ENCODE measurements around the gene KCNJ5.

Gene KCNJ5

GRCh38 chr11:128897826-128898225, 6.7 kb downstream of the KCNJ5 start:
- no peak for DNase-seq

DNA sequence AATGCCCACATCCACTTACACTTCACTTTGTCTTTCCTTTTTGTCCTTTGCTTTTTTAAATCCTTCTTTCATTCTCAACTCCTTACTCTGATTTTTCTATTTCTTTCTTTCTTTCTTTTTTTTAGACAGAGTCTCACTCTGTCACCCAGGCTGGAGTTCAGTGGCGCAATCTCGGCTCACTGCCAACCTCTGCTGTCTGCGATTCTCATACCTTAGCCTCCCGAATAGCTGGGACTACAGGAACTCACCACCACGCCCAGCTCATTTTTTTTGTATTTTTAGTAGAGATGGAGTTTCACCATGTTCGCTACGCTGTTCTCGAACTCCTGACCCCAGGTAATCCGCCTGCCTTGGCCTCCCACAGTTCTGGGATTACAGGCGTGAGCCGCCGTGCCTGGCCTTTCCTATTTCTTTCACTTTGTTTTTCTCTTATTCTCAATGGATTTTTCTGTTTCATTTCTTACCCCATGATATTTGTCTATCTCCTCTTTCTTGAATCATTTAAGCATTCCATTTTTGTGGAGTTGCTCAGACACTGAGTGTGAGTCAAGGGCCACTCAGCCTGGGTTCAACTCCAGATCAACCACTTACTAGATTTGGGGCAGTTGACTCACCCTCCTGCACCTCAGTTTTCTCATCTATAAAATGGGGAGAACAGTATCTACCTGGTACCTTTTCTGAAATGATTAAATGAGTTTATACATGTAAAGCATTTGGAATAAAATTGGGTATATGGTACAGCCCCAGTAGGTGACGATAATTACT, 7.6 kb downstream of the KCNJ5 start:
- no peak for DNase-seq

DNA sequence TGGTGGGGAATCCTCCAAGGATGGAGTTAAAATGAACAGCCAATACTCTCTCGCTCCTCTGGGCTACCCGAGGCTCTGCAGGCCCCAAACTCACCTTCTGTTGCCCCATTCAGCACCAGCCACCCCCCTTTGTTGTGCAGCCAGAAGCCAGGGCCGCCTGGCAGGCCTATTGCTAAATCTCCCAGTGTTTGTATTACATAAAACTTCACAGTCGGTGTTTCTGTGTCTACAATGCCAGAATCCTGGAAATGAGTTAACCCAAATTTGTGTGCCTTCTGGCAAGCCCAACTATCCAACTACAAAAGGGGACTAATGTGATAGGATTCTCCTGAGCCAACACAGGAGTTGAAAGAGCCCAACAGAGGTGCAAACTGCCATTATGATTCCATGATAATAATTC, 9.3 kb downstream of the KCNJ5 start:
- no peak for DNase-seq

GRCh38 chr11:128901653-128902514, 10.7 kb downstream of the KCNJ5 start:
- no peak for DNase-seq

DNA sequence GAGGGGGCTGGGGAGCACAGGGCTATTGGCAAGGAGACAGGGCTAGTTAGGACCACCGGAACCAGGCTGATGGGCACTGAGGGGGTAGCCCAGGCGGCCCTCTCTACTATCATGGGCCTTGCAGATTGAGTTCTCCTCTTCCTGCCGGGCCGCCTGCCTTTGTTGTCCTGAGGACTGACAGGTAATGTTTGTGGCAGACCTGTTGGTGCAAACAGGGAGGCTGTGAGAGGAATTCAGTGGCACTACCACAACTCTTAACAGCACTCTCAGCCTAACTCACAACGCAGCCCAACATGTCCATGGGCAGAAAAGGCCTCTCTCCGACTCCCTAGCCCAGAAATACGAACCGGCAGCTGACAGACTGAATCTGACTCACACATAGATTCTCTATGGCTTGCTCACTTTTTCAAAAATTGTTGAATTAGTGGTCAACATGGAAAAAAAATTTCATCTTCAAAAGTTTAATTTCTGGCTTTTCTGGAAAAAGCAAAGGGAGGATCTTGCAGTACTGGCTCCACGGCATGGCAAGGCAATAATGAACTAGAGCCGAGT, 11.4 kb downstream of the KCNJ5 start:
- no peak for DNase-seq

DNA sequence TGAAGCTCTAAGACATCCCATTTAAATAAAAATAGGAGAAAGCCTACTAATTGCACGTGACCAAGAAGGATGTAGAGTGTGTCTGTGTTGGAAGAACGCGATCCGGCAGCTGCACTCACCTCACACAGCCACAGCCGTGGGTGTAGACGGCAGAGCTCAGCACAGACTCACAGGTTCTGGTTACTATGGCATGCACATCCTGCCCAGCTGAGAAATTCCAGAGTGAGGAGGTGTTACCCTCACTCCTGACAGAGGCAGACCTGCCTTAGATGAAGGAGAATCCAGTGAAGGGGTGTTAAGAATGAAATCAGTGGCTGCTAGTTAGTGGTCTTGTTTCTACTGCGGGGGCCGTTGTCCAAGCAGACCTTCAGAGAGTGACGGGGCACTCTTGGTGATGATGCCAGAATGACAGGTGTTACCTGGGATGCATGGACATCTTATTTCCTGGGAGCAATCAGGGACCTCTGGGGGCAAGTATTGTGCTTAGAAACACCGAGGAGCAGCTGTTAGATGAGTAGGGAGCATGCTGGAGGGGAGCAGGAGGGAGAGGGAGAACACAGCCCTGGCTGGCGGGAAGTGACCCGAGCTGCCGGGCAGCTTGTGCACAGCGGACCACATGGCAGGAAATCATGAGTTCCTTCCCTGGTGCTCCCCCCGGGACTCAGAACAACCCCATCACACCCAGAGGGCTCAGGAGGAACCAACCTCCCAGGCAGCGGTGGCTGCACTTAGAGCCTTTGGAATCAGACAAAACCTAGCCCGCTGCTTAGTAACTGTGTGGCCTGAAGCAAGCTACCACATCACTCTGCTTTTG, 12.3 kb downstream of the KCNJ5 start:
- DNase-seq, result no peak

DNA sequence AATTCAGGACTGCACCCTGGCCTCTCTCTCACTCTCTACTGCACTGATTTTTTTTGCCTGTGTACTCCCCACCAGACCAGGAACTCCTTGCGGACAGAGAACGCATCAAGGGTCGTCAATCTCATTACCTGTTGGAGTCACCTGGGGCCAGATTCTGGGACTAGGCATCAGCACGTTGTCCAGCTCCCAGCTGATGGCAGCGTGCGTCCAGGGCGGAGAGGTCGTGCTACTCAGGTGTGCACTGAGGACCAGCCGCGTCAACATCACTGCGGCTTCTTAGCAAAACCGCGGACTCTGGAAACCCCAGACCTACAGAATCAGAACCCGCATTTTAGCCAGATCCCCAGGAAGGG, 13.1 kb downstream of the KCNJ5 start:
- no peak for DNase-seq

DNA sequence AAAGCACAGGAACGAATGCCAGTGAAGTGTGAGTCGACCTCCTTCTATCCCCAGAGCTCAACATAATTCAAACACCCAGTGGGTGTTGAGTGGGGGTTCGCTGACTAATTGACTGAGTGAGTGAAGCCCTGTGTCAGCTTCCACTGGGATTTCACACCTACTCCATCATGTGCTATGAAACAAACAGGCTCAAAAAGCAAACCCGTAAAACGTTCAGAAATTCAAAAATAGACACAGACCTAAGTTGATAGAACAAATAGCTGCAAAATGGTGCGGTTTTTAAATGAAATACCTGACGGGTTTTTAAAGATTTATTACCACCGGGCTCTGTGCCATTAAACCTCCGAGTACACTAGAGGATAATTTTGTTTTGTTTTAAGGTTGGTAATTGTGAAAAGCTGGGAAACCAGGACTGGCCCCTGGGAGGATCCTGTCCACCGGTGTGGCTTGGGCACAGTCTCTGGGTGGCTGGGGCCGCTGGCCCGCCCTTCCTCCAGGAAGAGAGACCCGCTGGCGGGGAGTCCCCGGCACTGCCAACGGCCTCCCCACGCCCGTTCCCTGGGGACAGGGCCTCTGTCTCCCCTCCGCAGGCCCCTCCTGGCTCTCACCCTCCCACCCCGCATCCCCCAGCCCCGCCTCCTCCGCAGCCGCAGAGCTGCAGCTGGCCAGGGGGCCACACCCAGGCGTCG, 13.6 kb downstream of the KCNJ5 start:
- DNase-seq, result no peak

- DNase-seq, result no peak
Observed at GRCh38 chr11:128905345-128906184, 14.4 kb downstream of the KCNJ5 start.

DNA sequence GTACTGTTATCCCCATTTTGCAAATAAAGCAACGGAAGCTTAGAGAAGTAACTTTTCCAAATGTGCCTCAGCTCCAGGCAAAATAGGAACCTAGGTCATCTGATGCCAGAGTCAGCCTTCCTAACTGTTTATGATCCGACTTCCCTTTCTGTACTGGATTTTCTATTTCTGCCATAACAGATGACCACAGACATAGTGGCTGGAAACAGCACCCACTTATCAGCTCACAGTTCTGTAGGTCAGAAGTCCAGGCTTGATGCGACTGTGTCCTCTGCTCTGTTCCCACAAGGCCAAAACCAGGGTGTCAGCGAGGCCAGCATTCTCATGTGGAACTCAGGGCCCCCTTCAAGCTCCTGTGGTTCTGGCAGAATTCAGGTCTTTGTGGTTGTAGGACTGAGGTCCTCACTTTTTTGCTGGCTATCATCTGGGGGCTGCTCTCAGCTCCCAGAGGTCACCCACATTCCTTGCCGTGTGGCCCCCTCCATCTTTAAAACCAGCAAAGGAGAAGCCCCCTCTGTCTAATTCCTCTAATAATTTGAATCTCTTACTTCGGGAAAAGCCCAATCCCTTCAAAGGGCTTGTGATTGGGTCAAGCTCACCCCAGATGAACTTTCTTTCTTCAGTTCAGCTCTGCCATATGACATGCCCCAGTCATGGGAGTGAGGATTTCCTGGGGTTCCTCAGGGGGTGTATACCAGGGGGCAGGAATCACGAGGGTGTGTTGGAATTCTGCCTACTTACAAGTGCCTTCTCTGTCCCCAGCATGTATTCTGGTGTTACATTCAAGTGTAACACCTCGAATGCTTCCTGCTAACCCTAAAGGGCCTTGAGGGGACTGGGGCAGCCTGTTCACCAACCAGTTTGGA, 15.3 kb downstream of the KCNJ5 start:
- DNase-seq, result no peak

DNA sequence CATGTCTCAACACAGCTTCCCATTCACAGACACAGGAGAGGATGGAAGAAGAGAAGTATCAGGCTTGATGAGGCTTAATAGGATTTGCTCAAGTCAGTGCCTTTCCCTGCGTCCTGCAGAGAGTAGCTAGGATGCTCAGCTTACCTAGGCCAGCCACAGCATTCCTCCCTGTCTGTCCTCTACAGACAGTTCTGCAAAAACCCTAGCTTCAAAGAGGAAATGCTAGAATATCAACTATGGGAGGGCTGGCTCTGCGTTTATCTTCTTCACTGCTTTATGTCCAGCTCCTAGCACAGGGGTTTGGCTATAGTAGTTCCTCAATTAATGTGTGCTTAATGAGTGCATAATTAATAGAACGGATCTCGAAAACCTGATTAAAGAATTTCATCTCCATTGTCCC, 16.4 kb downstream of the KCNJ5 start:
- no peak for DNase-seq

DNA sequence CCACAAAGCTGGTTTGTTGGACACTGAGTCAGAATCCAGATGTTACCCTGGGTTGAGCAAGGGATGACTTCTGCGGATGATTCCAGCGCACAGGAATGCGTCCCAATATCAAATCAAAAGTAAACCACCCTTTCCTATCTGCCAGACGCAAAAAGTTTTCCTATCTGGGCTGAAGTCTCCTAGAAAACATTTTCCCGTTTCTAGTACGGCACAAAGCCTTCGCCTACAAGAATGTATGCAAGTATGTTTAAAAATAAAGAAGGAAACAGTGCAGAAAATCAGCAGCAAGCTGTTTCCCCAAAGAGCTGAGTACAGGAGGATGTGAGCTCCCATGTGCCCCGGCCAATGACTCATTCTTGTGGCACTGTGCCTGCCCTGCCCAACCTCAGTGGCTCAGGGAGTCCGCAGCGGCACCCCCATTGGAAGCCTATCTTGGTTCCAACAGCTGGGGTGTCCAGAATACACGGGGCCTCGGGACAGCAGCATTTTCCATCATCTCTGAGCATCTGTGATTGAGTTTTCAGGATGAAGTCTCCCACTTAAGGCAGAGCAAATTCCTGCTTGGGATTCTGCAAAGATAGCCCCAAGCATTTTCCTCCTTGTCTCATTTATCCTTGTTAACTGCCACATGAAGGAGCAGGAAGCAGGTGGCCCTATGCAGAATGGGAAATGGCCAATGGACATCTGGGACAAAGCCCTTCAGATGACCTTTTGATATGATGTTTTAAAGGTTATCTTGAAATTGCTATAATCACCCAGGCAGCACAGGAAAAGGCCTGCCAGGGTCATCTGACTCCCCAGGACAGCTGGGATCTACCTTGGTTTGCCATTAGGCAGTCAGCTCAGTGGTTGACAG, 17.5 kb downstream of the KCNJ5 start:
- no peak for DNase-seq

DNA sequence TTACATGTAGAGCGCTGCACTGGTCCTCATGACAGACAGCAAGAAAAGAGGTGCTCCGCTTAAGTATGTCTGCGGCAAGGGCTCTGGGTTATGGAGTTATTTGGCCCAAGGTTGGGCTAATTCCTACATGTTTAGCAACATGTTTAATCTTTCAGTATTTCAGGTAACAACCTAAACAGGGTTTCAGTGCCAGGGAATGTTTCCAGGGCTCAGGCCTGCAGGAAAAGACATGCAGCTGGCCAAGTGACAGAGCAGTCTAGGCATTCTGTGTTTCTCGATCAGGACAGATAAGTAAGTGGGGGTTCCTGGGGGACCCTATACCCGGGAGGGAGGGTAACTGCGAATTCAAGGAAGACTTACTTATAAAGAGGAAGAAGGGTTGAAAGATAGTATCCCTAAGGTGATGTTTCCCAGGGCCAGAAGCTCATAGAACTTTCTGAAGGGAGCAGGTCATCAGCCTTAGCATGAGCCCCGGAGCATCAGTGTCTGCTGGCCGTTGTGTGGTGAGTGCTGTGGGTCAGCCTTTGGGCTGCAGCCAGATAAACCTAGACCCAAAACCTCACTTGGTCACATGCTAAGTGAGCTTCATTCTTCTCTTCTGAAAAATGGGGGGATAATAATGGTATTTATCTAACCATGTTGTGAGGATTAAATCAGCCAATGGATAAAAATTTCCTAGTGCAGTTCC, 18.4 kb downstream of the KCNJ5 start:
- no peak for DNase-seq

DNA sequence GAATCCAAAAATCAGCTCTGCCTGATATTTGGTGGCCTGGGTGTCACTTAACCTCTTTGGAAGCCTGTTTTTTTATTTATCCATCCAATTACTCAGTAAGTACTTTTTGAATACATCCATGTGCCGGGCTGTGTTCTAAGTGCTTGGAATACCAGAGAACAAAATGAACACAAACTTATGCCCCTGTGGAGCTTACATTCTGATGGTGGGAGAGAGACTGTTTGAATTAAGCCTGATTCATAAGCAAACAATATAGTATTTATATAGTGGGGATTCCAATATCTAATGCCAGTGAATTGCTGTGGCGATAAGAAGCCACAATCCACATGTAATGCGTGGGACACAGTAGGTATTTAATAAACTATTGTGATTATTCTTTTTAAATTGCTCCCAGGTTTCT, 19.4 kb downstream of the KCNJ5 start:
- no peak for DNase-seq

GRCh38 chr11:128911239-128911638, 20.1 kb downstream of the KCNJ5 start:
- DNase-seq, result no peak

DNA sequence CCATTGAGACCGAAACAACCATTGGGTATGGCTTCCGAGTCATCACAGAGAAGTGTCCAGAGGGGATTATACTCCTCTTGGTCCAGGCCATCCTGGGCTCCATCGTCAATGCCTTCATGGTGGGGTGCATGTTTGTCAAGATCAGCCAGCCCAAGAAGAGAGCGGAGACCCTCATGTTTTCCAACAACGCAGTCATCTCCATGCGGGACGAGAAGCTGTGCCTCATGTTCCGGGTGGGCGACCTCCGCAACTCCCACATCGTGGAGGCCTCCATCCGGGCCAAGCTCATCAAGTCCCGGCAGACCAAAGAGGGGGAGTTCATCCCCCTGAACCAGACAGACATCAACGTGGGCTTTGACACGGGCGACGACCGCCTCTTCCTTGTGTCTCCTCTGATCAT, 20.5 kb downstream of the KCNJ5 start:
- no peak for DNase-seq

DNA sequence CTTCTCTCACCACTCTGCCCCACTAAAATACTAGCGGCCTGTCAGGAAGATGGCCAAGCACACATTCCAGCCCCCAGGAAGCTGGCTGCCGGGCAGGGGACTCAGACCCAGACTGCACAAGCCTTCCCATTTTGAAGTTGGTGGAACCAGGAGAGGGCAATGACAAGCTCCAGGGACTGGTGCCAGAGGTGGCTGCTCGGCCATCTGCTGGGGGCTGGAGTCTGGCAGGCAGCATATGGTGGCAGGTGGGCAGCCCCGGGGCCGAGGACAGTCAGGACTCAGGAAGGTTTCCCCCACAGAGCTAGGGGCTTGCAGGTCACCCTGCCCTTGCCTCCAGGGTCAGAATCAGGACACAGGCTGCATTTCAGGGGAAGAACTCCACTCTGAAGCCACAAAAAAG, 22.6 kb downstream of the KCNJ5 start:
- DNase-seq, result no peak

- no peak for DNase-seq
Observed at GRCh38 chr11:128914216-128915148, 23.3 kb downstream of the KCNJ5 start.

All from NCI-H1436 treated with DMSO at 0.1 percent for 48 hours (cell line).